K562 (cell line): ENCODE measurements around the gene TNFRSF6B. TPM values are rescaled to one million over a fixed set of nuclear protein-coding genes. Genes with fewer than 3 reads are reported as not detected.

ENCODE experiments used
- ATAC-seq: fragments of 200-7000 bp; cut with Tn5 transposase; 3 replicates; pipeline ENCODE4 v1.9.1; 2020; ENCODE audit warnings: moderate library complexity
- BruUV-seq: library from RNA; stranded (reverse); fragments of 400-500 nt; replicated peaks from 2 replicates; lab custom pipeline; 2021; lab: Mats Ljungman, UMichigan
- CTCF ChIA-PET: fragments of 300-600 bp; formaldehyde crosslinking; extraction: SDS; loops from one replicate; lab custom pipeline; 2021; ENCODE audit warnings: low intra/inter-chr PET ratio; lab: Yijun Ruan, JAX
- POLR2A ChIA-PET: fragments of 300-600, 350-650 bp; sonication (Branson Sonifier 250); formaldehyde crosslinking; extraction: SDS; loops from one replicate; lab custom pipeline; 2021; ENCODE audit warnings: antibody characterized with exemption, inconsistent platforms; lab: Yijun Ruan, JAX
- DNase-seq, 4 experiments: peaks; one replicate each; pipeline versions ENCODE4 v3.0.0 to v3.0.0-alpha.2; 2011 to 2018; ENCODE audit warnings: low spot score in 3 of 4, mixed read lengths in 3 of 4; ENCODE audit errors: extremely low read depth in 1 of 4
- FAIRE-seq: peaks from 2 replicates; lab custom pipeline; 2011; peaks lifted over from hg19 to GRCh38; lab: Jason Lieb, UNC
- H2AFZ ChIP-seq: 2 replicates; pipeline ENCODE4 v1.6.0; 2011; ENCODE audit warnings: low read depth, low read length, control low read depth, inconsistent platforms
- H3K27ac ChIP-seq: fragments of 200-600 bp; 3 replicates; pipeline ENCODE4 v1.8.0; 2011; ENCODE audit warnings: low read depth, mild to moderate bottlenecking, control low read depth, inconsistent platforms, low read length, moderate library complexity, mixed read lengths; ENCODE audit errors: extremely low read depth
- H3K27me3 ChIP-seq, 2 experiments: fragments of 300-600 bp in 1 of 2; 2 replicates in 1 of 2; 3 replicates in 1 of 2; pipeline versions ENCODE4 v1.6.0 to v1.8.0; 2011; ENCODE audit warnings: inconsistent platforms in 2 of 2, low read length in 2 of 2, mild to moderate bottlenecking in 1 of 2, mixed read lengths in 1 of 2, moderate library complexity in 1 of 2; ENCODE audit not compliant: control insufficient read depth in 2 of 2, insufficient read depth in 2 of 2
- H3K36me3 ChIP-seq: fragments of 300-600 bp; 3 replicates; pipeline ENCODE4 v1.8.0; 2011; ENCODE audit warnings: mild to moderate bottlenecking, low read length, inconsistent platforms; ENCODE audit not compliant: control insufficient read depth, insufficient read depth
- H3K4me1 ChIP-seq, 2 experiments: fragments of 200-600 bp in 1 of 2; replicated peaks in 1 of 2; 2 replicates in 1 of 2; 3 replicates in 1 of 2; pipeline versions ENCODE4 v1.5.1 to v1.8.0; 2011; ENCODE audit warnings: inconsistent platforms in 2 of 2, low read length in 2 of 2, mild to moderate bottlenecking in 1 of 2, mixed read lengths in 1 of 2, moderate library complexity in 1 of 2; ENCODE audit not compliant: control insufficient read depth in 2 of 2, insufficient read depth in 2 of 2
- H3K4me2 ChIP-seq: 2 replicates; pipeline ENCODE4 v1.6.1; 2011; ENCODE audit warnings: low read length, control low read depth, inconsistent platforms, mixed read lengths; ENCODE audit not compliant: insufficient read depth
- H3K4me3 ChIP-seq: fragments of 200-600 bp; sonication (generic), shearing (Covaris generic); 2 replicates; pipeline ENCODE4 v1.5.1; 2016; ENCODE audit warnings: control low read depth, inconsistent platforms
- H3K79me2 ChIP-seq: fragments of 200-600 bp; 3 replicates; pipeline ENCODE4 v1.8.0; 2011; ENCODE audit warnings: low read length, inconsistent platforms; ENCODE audit not compliant: control insufficient read depth, insufficient read depth
- H3K9ac ChIP-seq, 2 experiments: 2 replicates each; pipeline versions ENCODE4 v1.6.0 to v1.6.1; 2011; ENCODE audit warnings: low read depth in 2 of 2, low read length in 2 of 2, control low read depth in 1 of 2, inconsistent platforms in 1 of 2, mild to moderate bottlenecking in 1 of 2, mixed read lengths in 1 of 2; ENCODE audit not compliant: insufficient read depth in 1 of 2
- H3K9me1 ChIP-seq: one replicate; pipeline ENCODE4 v1.6.0; 2011; ENCODE audit warnings: inconsistent platforms, mild to moderate bottlenecking, low read length, moderate library complexity; ENCODE audit not compliant: control insufficient read depth, insufficient read depth
- H3K9me3 ChIP-seq: replicated peaks from 2 replicates; pipeline ENCODE4 v1.5.1; 2011; ENCODE audit warnings: low read depth, low read length, inconsistent platforms; ENCODE audit not compliant: control insufficient read depth, insufficient read depth
- H4K20me1 ChIP-seq: replicated peaks from 2 replicates; pipeline ENCODE4 v1.6.1; 2011; ENCODE audit warnings: low read length, inconsistent platforms, mixed read lengths; ENCODE audit not compliant: control insufficient read depth, insufficient read depth
- HMGN3 ChIP-seq: IDR thresholded peaks from 2 replicates; pipeline ENCODE4 v1.6.1; 2011; ENCODE audit warnings: borderline replicate concordance, low read depth, mild to moderate bottlenecking, mixed read lengths, low read length; ENCODE audit not compliant: insufficient read length; ENCODE audit errors: extremely low read depth
- MECOM ChIP-seq: fragments of 250-450 bp; sonication (Bioruptor Pico); IDR thresholded peaks from 2 replicates; pipeline ENCODE4 v1.8.0; 2022; ENCODE audit warnings: inconsistent platforms
- POLR2B ChIP-seq: fragments of 450-650 bp; IDR thresholded peaks from 2 replicates; pipeline ENCODE4 v1.6.1; 2018; ENCODE audit warnings: low read depth; ENCODE audit not compliant: partially characterized antibody
- POLR2G ChIP-seq: fragments of 200-400 bp; formaldehyde crosslinking; IDR thresholded peaks from 2 replicates; pipeline ENCODE4 v1.6.1; 2017; ENCODE audit warnings: low read depth, mild to moderate bottlenecking, antibody characterized with exemption, low read length, moderate library complexity
- PPARD ChIP-seq: fragments of 250-450 bp; sonication (Bioruptor Pico); IDR thresholded peaks from 2 replicates; pipeline ENCODE4 v1.8.0; 2022; ENCODE audit warnings: inconsistent platforms, mild to moderate bottlenecking, moderate library complexity
- RBFOX2 ChIP-seq: fragments of 200-400 bp; formaldehyde crosslinking; IDR thresholded peaks from 2 replicates; pipeline ENCODE4 v1.6.1; 2017; ENCODE audit warnings: low read depth, mild to moderate bottlenecking, low read length, moderate library complexity
- RNF219 ChIP-seq: fragments of 250-450 bp; sonication (Bioruptor Pico); IDR thresholded peaks from 2 replicates; pipeline ENCODE4 v1.5.0; 2022; ENCODE audit warnings: mild to moderate bottlenecking
- SFPQ ChIP-seq: fragments of 200-400 bp; formaldehyde crosslinking; IDR thresholded peaks from 2 replicates; pipeline ENCODE4 v1.6.1; 2017; ENCODE audit warnings: mild to moderate bottlenecking, low read depth, low read length, moderate library complexity
- ZNF449 ChIP-seq: fragments of 250-450 bp; sonication (Bioruptor Pico); IDR thresholded peaks from 2 replicates; pipeline ENCODE4 v1.8.0; 2022; ENCODE audit warnings: moderate library complexity, mild to moderate bottlenecking, inconsistent platforms
- WGBS: fragments of 100-300 bp; shearing (Covaris generic); methylation state at CpG from one replicate; pipeline ENCODE4 v1.1.6; 2016; ENCODE audit warnings: low coverage, mixed read lengths; ENCODE audit not compliant: insufficient coverage; ENCODE audit errors: missing lambda C conversion rate; 5-methylcytosine and 5-hydroxymethylcytosine counted together
- in situ Hi-C: fragments of 300-500 bp; cut with MboI; formaldehyde crosslinking; loops from 4 replicates; pipeline ENCODE4 v1.15.0; 2018; ENCODE audit warnings: inconsistent platforms, mixed read lengths
- intact Hi-C: fragments of 100-400 bp; cut with micrococcal nuclease; formaldehyde crosslinking; loops from 2 replicates; pipeline ENCODE4 v1.14.2; 2022
- polyA plus RNA-seq, 8 experiments: library from polyadenylated mRNA; depleted of rRNA in 4 of 8; stranded (reverse) in 5 of 8; unstranded in 3 of 8; fragments of >200 nt; fragmentation: Nextera tagmentation in 2 of 8; fragmentation: Illumina TruSeq in 1 of 8; extraction: Ambion mirVana in 2 of 8; extraction: Trizol in 1 of 8; gene quantifications; 2 replicates each; pipeline versions ENCODE4 v1.2.1 to v1.2.3, GENCODE V29; 2011 to 2014; ENCODE audit warnings: inconsistent platforms in 1 of 8, missing spikeins in 1 of 8
- total RNA-seq, 7 experiments: library from RNA; depleted of rRNA in 6 of 7; stranded (reverse); fragments of >200 nt in 6 of 7; fragmentation: Illumina TruSeq in 2 of 7; extraction: Trizol in 2 of 7; gene quantifications; 2 replicates each; pipeline versions ENCODE4 v1.2.1 to v1.2.3, GENCODE V29; 2011 to 2021; ENCODE audit warnings: low replicate concordance in 1 of 7

TNFRSF6B gene
- total and polyA plus RNA-seq, 9 of the 15 experiments (the other 6 are each of a cell fraction or from before 2014, with no cell fraction given), result 0.10 to 3.5 (median 0.32) TPM; not detected in 6

- TF ChIP-seq POLR2B, result peak; percentile 22
- TF ChIP-seq HMGN3, result peak; percentile 43
- TF ChIP-seq ZNF449 (CRISPR knock-in tag), result no peak
Observed at GRCh38 chr20:63701329-63702035, 5.0 kb downstream of the TNFRSF6B start (continued).

GRCh38 chr20:63702036-63702665 lies 5.7 kb downstream of the TNFRSF6B start:
- H3K36me3 ChIP-seq, result peaks cover 38% of the 10 kb centered on the region
- 82% methylated on average over 16 of the region's 16 CpGs for WGBS
- H3K9me1 ChIP-seq, result no peaks in the 10 kb centered on the region
- no peak overlapping the region for H3K4me3 ChIP-seq
- FAIRE-seq (no peak), ATAC-seq (no peak)
- no TSS peak for BruUV-seq
- H2AFZ ChIP-seq, result no peak overlapping the region
- peaks cover 15 to 79% of the 10 kb centered on the region in 2 experiments for H3K4me1 ChIP-seq
- CTCF ChIA-PET, result no interaction called here
- H3K79me2 ChIP-seq, result peaks cover 23% of the 10 kb centered on the region
- TF ChIP-seq MECOM (CRISPR knock-in tag) (no peak), SFPQ (no peak), POLR2G (peak; percentile 74), RBFOX2 (peak; percentile 37), RNF219 (no peak), PPARD (no peak)
- TF ChIP-seq, all 486 proteins: peak for 2
- Histone ChIP-seq H3K9me3 (no peaks in the 10 kb centered on the region), H3K9ac (peak overlapping the region in 1 of 2 experiments; percentile 81; a peak in 2 of 4 replicates), H4K20me1 (peaks cover 16% of the 10 kb centered on the region), H3K4me2 (no peak overlapping the region), H3K27me3 (no peaks in the 10 kb centered on the region), H3K27ac (no peak overlapping the region)
- DNase-seq, result peak in 1 of 4 experiments; percentile 2
- POLR2A ChIA-PET, result interaction anchor here (1.3 kb wide), 1 partner anchor 75 kb away, joined by 3 read pairs; the partner anchor contains the start of gene GMEB2
- intact Hi-C loops (loop anchor here (10.0 kb wide), 2 partner anchors 83 to 167 kb away; partner anchors contain the start of gene PTK6), in situ Hi-C loops (no loop called here)
